GM12891 (cell line): ENCODE results near the gene MRPL9.

Source experiments
- POLR2A ChIP-seq: IDR thresholded peaks from 2 replicates; pipeline ENCODE4 v1.6.1; 2011; ENCODE audit warnings: low read depth, low read length, control low read depth
- POLR2AphosphoS5 ChIP-seq: IDR thresholded peaks from 2 replicates; pipeline ENCODE4 v1.6.1; 2011; ENCODE audit warnings: low read depth, low read length, control low read depth
- TAF1 ChIP-seq: IDR thresholded peaks from 2 replicates; pipeline ENCODE4 v1.6.1; 2011; ENCODE audit warnings: low read depth, low read length, control low read depth

- TF ChIP-seq POLR2A, result no peak
- TF ChIP-seq TAF1, result no peak
- no peak for TF ChIP-seq POLR2AphosphoS5
These were observed 23.5 kb downstream of the MRPL9 start for GRCh38 chr1:151739590-151740355.
